ENCODE measurements around the gene PXK.

Gene PXK

DNA sequence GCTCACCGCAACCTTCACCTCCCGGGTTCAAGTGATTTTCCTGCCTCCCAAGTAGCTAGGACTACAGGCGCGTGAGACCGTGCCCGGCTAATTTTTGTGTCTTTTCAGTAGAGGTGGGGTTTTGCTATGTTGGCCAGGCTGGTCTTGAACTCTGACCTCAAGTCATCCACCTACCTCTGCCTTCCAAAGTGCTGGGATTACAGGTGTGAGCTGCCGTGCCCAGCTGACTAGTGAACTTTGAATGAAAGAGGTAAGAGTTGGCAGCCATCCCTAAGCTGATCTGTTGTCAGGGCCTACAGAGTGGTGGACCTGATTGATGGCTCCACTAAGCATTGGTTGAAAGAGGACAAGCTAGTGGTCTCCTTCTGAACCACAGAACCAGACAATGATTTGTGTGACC is 15.3 kb downstream of the PXK start:
- no peak for DNase-seq (ENCODE audit: low read depth)

DNA sequence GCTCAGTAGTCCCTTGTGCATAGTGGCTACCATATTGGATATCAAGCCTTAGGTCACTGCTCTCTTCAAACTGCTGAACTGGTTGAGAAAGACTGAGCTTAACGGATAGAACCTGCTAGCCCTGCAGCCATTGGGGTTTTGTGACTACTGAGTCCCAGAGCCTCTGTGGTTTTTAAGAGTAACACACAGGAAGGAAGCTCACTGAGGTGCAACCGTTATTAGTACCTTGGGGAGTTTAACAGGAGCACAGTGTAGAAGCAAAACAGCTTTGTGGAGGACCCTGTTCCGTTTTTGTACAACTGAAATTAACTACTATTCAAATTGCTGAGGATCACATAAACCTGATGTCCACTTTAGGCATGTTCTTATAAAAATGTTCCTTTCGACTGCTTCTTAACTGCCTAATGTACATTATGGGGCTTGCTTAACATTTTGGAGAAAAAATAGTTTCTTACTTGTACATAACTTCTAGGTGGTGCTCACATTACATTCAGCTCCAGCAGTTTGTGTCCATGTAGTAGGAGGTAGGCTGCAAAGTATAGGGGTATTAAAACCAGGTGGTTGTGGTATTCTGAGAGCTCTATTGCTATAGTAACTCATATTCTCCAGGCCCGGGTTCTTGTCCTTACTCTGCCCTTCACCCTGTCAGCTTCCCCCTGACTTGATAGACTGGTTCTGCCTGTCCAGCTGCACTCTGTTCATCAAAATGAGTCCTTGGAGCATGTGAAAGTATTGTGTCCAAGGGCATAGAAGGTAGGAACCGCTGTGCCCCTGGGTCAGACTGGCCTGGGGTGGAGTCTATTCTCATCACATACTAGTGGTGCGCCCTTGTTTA is 17.3 kb downstream of the PXK start:
- no peak for DNase-seq (ENCODE audit: low read depth)

DNA sequence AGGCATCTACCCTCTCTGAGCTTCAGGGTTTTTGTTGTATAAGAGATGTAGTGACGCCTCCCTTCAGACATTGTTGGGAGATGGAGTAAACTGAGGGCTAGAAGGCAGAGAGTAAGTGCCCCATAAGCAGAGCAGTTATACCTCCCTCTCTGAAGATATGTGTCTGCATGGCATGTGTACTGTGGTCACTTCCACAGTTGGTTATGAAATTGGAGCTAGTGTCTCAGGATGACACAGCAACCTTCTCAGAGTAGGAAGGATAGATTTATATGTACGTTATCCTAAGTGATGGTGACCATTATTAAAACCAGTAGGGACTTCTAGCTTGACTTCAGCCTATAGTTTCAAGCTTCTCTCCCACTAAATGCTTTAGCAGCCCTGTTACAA is 17.9 kb downstream of the PXK start:
- DNase-seq (ENCODE audit: low read depth), result no peak

- DNase-seq (ENCODE audit: low read depth), result no peak
Observed at GRCh38 chr3:58351920-58352319, 19.2 kb downstream of the PXK start.

DNA sequence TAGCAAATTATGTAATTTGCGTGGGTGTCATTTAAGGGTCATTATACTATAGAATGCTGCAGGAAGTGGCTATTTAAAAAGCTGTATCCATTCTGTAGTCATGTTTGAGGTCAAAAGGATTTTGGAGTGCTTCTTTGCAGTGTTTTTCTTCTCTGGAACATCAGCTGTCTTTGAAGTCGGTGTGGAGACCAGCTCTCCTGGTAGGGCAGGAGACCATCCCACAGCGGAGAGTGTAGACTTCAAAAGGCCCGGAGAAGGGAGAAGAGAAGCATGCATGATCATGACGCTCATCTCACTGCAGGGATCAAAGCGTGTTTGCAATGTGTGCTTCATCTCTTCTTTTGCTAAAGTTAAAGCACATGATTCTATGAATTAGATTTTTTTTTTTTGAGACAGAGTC is 19.9 kb downstream of the PXK start:
- DNase-seq (ENCODE audit: low read depth), result no peak

DNA sequence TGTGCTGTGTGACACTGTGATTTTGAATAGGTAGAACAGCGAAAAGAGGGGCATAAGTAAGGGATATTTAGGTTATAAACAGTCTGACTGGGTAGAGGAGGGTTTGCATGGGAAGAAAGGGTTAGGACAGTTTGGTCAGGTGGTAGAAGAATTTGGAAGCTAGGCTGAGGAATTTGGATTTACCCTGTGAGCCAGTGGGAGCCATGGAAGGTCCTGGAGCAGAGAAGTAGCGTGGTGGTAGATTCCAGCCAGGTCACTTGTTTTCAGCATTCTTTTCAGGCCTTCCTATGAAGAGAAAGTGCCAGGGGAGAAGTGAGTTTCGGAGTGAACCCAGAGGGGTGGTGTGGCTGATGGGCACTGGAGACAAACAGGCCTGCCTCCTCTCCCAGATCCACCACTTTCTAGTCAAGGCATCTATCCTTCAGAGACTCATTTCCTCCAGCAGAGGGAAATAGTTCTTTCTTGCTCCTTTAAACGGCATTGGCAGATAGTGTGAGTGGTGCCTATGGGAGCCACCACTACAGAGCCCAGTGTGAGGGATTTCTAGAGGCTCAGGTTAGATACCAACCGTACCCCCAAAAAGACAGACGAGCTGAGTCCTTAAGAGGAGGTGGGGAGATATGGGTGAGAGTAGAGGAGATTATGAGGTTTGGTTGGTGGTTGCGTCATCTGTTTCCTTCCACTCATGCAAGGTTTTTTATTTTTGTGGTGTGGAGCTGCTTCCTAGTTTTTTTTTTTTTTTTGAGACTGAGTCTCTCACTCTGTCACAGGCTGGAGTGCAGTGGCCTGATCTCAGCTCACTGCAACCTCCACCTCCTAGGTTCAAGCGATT is 21.2 kb downstream of the PXK start:
- no peak for DNase-seq (ENCODE audit: low read depth)

GRCh38 chr3:58355179-58355578 is 22.5 kb downstream of the PXK start:
- DNase-seq (ENCODE audit: low read depth), result no peak

GRCh38 chr3:58356054-58356453 is 23.4 kb downstream of the PXK start:
- DNase-seq (ENCODE audit: low read depth), result no peak

DNA sequence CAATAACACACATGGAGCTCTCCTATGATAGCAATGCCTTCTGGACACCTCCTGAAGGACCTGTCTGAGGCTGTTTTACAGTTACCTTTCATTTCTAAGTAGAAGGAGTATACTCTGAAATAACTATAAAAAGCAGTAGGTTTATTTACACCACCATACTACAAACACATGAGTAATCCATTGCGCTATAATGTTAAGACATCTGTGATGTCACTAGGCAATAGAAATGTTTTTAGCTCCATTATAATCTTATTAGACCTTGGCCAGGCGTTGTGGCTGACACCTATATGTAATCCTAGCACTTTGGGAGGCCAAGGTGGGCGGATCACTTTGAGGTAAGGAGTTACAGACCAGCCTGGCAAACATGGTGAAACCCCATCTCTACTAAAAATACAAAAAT is 24.7 kb downstream of the PXK start:
- no peak for DNase-seq (ENCODE audit: low read depth)

GRCh38 chr3:58358092-58358491 is 25.4 kb downstream of the PXK start:
- no peak for DNase-seq (ENCODE audit: low read depth)

DNA sequence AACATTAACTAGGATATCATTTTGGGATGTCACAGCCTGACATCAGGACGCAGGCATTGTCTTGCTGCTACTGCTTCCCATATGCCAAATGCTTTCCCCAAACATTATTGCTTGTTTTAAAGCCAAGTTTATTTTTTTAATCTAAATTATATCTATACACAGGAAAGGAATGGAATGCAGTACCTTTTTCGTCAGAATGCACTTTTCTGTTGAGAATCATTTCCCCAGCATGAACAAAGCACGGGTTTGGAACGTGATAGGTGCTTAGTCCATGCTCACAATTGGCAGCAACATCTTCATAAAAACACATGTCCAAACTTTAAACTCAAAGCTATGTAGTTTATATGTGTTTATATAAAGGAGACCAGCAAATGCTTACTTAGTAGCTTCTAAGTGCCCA is 26.1 kb downstream of the PXK start:
- no peak for DNase-seq (ENCODE audit: low read depth)

GRCh38 chr3:58359621-58360020 is 26.9 kb downstream of the PXK start:
- no peak for DNase-seq (ENCODE audit: low read depth)

GRCh38 chr3:58361866-58362265 is 29.2 kb downstream of the PXK start:
- no peak for DNase-seq (ENCODE audit: low read depth)

DNA sequence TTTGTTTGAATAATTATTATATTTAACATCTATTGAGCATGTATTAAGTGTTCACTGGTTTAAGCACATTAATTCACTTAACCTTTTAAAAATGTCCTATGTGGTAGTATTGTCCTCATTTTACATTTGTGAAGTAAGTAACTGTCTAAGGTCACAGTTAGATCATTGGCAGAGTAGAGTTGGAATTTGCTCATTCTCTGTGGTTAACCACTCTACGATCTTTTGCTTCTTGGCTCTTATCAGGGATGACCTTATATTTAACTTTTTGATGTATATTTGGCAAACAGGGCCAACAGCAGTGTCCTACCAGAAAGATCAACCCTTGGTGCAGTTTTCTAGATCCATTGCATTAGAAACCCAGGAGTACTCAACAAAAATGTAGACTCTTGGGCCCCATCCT is 34.0 kb downstream of the PXK start:
- no peak for DNase-seq (ENCODE audit: low read depth)

DNA sequence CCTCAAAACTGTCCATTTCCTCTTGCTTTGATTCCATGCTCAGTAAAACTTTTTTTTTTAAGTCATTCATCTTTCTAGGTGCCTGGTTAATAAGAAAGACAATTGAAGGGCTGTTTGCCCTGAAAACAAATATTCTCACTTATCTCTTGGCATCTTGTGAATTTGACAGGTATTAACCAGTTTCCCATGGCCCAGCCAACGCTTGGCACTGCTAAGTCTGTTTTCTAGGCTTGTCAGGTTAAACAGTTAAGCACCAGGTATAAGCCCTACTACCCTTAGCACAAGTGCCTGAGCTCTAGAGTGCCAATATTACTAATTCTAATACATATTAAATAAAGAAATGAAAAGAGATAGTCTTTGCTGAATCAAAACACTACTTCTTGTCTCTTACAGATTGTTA is 36.3 kb downstream of the PXK start:
- DNase-seq (ENCODE audit: low read depth), result no peak

GRCh38 chr3:58369876-58370275 is 37.2 kb downstream of the PXK start:
- DNase-seq (ENCODE audit: low read depth), result no peak

GRCh38 chr3:58370407-58370806 is 37.7 kb downstream of the PXK start:
- no peak for DNase-seq (ENCODE audit: low read depth)

DNA sequence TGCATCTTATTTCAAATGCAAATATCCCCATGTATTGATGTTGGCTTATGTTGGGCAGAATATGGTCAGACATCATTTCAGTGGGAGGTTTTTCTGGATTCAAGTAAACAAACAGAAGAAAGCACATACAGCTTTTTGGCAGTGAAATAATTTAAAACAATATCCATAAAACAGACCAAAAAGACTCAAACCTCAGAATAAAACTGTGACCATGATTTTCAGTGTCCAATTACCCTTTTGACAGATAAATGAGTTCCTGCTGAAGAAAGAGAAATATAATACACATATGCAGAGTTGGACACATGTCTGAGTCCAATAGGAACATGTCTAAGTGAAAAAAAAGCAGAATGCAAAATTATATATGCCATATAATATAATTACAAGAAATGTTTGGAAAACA is 39.1 kb downstream of the PXK start:
- DNase-seq (ENCODE audit: low read depth), result no peak

GRCh38 chr3:58375254-58375653 is 42.6 kb downstream of the PXK start:
- DNase-seq (ENCODE audit: low read depth), result no peak

GRCh38 chr3:58377168-58377567 is 44.5 kb downstream of the PXK start:
- DNase-seq (ENCODE audit: low read depth), result no peak

- DNase-seq (ENCODE audit: low read depth), result no peak
Observed at GRCh38 chr3:58377750-58378149, 45.1 kb downstream of the PXK start.

- DNase-seq (ENCODE audit: low read depth), result no peak
Observed at GRCh38 chr3:58379351-58380073, 46.8 kb downstream of the PXK start.

- no peak for DNase-seq (ENCODE audit: low read depth)
Observed at GRCh38 chr3:58383476-58383875, 50.8 kb downstream of the PXK start.

Measured in fibroblast of the conjunctiva (primary cell).